Endothelial cell of umbilical vein (primary cell): ENCODE results near the gene FAM83E. TPM values are rescaled to one million over a fixed set of nuclear protein-coding genes. Genes with fewer than 3 reads are reported as not detected.
"Not testable (repeated sequence)": the region's sequence is repeated elsewhere in the genome, so short reads cannot be mapped to it uniquely, and the experiment has no call there.

Experiments used
- BruUV-seq: library from RNA; stranded (reverse); fragments of 400-500 nt; replicated peaks from 2 replicates; lab custom pipeline; 2021; lab: Mats Ljungman, UMichigan
- CTCF ChIA-PET: fragments of 300-600, 350-600 bp; sonication (Branson Sonifier 250); formaldehyde crosslinking; loops from one replicate; lab custom pipeline; 2021; ENCODE audit warnings: antibody characterized with exemption, inconsistent platforms; lab: Charles Lee
- POLR2A ChIA-PET: fragments of 300-600, 350-600 bp; sonication (Branson Sonifier 250); formaldehyde crosslinking; loops from one replicate; lab custom pipeline; 2021; ENCODE audit warnings: antibody characterized with exemption, inconsistent platforms; lab: Charles Lee
- DNase-seq: peaks from one replicate; pipeline ENCODE4 v3.0.0-alpha.2; 2011; ENCODE audit warnings: low read depth, low spot score
- FAIRE-seq: peaks from 2 replicates; lab custom pipeline; 2011; peaks lifted over from hg19 to GRCh38; lab: Jason Lieb, UNC
- H2AFZ ChIP-seq: 2 replicates; pipeline ENCODE4 v1.6.0; 2012; ENCODE audit warnings: low read depth, low read length, control low read depth, inconsistent platforms
- H3K27ac ChIP-seq: 2 replicates; pipeline ENCODE4 v1.5.1; 2011; ENCODE audit warnings: low read depth, mild to moderate bottlenecking, control low read depth, low read length, moderate library complexity; ENCODE audit not compliant: insufficient read depth
- H3K27me3 ChIP-seq, 2 experiments: 2 replicates each; pipeline versions ENCODE4 v1.6.0 to v1.6.1; 2011; ENCODE audit warnings: low read length in 2 of 2, mixed read lengths in 1 of 2; ENCODE audit not compliant: control insufficient read depth in 2 of 2, insufficient read depth in 2 of 2
- H3K36me3 ChIP-seq, 2 experiments: 2 replicates in 1 of 2; 3 replicates in 1 of 2; pipeline ENCODE4 v1.5.1; 2011; ENCODE audit warnings: low read length in 2 of 2, mild to moderate bottlenecking in 1 of 2, moderate library complexity in 1 of 2; ENCODE audit not compliant: control insufficient read depth in 2 of 2, insufficient read depth in 2 of 2; ENCODE audit errors: extremely low read depth in 1 of 2
- H3K4me1 ChIP-seq: 3 replicates; pipeline ENCODE4 v1.5.1; 2011; ENCODE audit warnings: mild to moderate bottlenecking, low read length; ENCODE audit not compliant: control insufficient read depth, insufficient read depth; ENCODE audit errors: extremely low read depth
- H3K4me2 ChIP-seq: 2 replicates; pipeline ENCODE4 v1.6.1; 2011; ENCODE audit warnings: low read length, control low read depth, mixed read lengths; ENCODE audit not compliant: insufficient read depth
- H3K4me3 ChIP-seq, 3 experiments: fragments of 200-600 bp in 1 of 3; sonication (generic), shearing (Covaris generic) in 1 of 3; replicated peaks in 1 of 3; 2 replicates each; pipeline ENCODE4 v1.5.1; 2011 to 2016; ENCODE audit warnings: control low read depth in 3 of 3, low read length in 3 of 3, mild to moderate bottlenecking in 2 of 3, inconsistent platforms in 1 of 3, low read depth in 1 of 3, moderate library complexity in 1 of 3; ENCODE audit not compliant: insufficient read depth in 1 of 3
- H3K79me2 ChIP-seq: 2 replicates; pipeline ENCODE4 v1.6.0; 2012; ENCODE audit warnings: low read length, inconsistent platforms; ENCODE audit not compliant: control insufficient read depth, insufficient read depth
- H3K9ac ChIP-seq: replicated peaks from 2 replicates; pipeline ENCODE3; 2011; ENCODE audit warnings: low read length, control low read depth; ENCODE audit not compliant: insufficient read depth; ENCODE audit errors: extremely low read depth
- H3K9me1 ChIP-seq: replicated peaks from 3 replicates; pipeline ENCODE4 v1.6.0; 2011; ENCODE audit warnings: mild to moderate bottlenecking, low read length; ENCODE audit not compliant: control insufficient read depth, insufficient read depth; ENCODE audit errors: extremely low read depth
- H3K9me3 ChIP-seq: replicated peaks from 2 replicates; pipeline ENCODE4 v1.5.1; 2012; ENCODE audit warnings: low read length, inconsistent platforms; ENCODE audit not compliant: control insufficient read depth, insufficient read depth
- H4K20me1 ChIP-seq: replicated peaks from 2 replicates; pipeline ENCODE3; 2011; ENCODE audit warnings: mild to moderate bottlenecking, low read length; ENCODE audit not compliant: control insufficient read depth, insufficient read depth; ENCODE audit errors: extremely low read depth
- CTCF ChIP-seq, 2 donors: IDR thresholded peaks; 1 replicate in 1 of 2; 2 replicates in 1 of 2; pipeline ENCODE4 v1.5.1; 2011; ENCODE audit warnings: low read length in 2 of 2, mild to moderate bottlenecking in 2 of 2, moderate library complexity in 2 of 2, control low read depth in 1 of 2, inconsistent platforms in 1 of 2, low read depth in 1 of 2; ENCODE audit not compliant: insufficient read depth in 1 of 2; ENCODE audit errors: extremely low read depth in 1 of 2
- EZH2 ChIP-seq: IDR thresholded peaks from 2 replicates; pipeline ENCODE4 v1.6.1; 2012; ENCODE audit warnings: borderline replicate concordance, low read depth, mild to moderate bottlenecking, moderate library complexity, low read length, inconsistent platforms; ENCODE audit not compliant: severe bottlenecking
- FOS ChIP-seq: IDR thresholded peaks from 2 replicates; pipeline ENCODE4 v1.6.1; 2011; ENCODE audit warnings: mild to moderate bottlenecking, low read length, moderate library complexity, borderline replicate concordance; ENCODE audit not compliant: insufficient read depth
- GATA2 ChIP-seq: IDR thresholded peaks from 2 replicates; pipeline ENCODE4 v1.7.0; 2011; ENCODE audit warnings: low read depth, mild to moderate bottlenecking, moderate library complexity, mixed read lengths, low read length; ENCODE audit not compliant: insufficient read length, insufficient read depth
- JUN ChIP-seq: IDR thresholded peaks from 2 replicates; pipeline ENCODE4 v1.6.1; 2011; ENCODE audit warnings: borderline replicate concordance, low read depth; ENCODE audit not compliant: insufficient read length, insufficient read depth
- MAX ChIP-seq: IDR thresholded peaks from 2 replicates; pipeline ENCODE4 v1.6.1; 2011; ENCODE audit not compliant: insufficient read depth, insufficient read length
- MYC ChIP-seq: IDR thresholded peaks from one replicate; pipeline ENCODE4 v1.6.1; 2011; ENCODE audit warnings: mild to moderate bottlenecking, low read depth, low read length
- POLR2A ChIP-seq: IDR thresholded peaks from 2 replicates; pipeline ENCODE4 v1.6.1; 2012; ENCODE audit warnings: low read depth, mild to moderate bottlenecking, control low read depth, low read length
- POLR2AphosphoS5 ChIP-seq: IDR thresholded peaks from 2 replicates; pipeline ENCODE4 v1.6.1; 2012; ENCODE audit warnings: low read depth, mild to moderate bottlenecking, control low read depth, low read length, moderate library complexity; ENCODE audit not compliant: insufficient read depth
- dilution Hi-C: fragments of 300-500 bp; cut with MboI; formaldehyde crosslinking; loops from one replicate; pipeline ENCODE4 v1.15.0; 2019; ENCODE audit warnings: low sequenced_read_pairs; ENCODE audit not compliant: extremely low pct_ligation_motif_present
- intact Hi-C: fragments of 100-400 bp; cut with micrococcal nuclease; formaldehyde crosslinking; loops from one replicate; pipeline ENCODE4 v1.10.0; 2022
- polyA plus RNA-seq, 4 experiments: library from polyadenylated mRNA; depleted of rRNA in 3 of 4; stranded (reverse) in 3 of 4; unstranded in 1 of 4; fragments of >200 nt; gene quantifications; 2 replicates each; pipeline versions ENCODE4 v1.2.1 to v1.2.3, GENCODE V29; 2011 to 2012; ENCODE audit warnings: missing spikeins in 1 of 4
- total RNA-seq: library from RNA; stranded (reverse); gene quantifications from 2 replicates; pipeline ENCODE4 v1.2.3, GENCODE V29; 2021

Gene FAM83E
- total and polyA plus RNA-seq, 2 donors (not counting 3 experiments of a cell fraction or from before 2014, with no cell fraction given) = 0.04 to 1.7 TPM

GRCh38 chr19:48658483-48658882 lies 43.6 kb upstream of the FAM83E start:
- Histone ChIP-seq H3K4me2 (no peak overlapping the region), H3K36me3 (no peaks in the 10 kb centered on the region), H2AFZ (no peak overlapping the region), H3K4me3 (no peak overlapping the region), H3K27me3 (peaks cover 0 to 2% of the 10 kb centered on the region in 2 experiments), H3K4me1 (peaks cover 2% of the 10 kb centered on the region), H3K9ac (no peak overlapping the region), H3K79me2 (no peaks in the 10 kb centered on the region), H3K9me3 (no peaks in the 10 kb centered on the region), H3K27ac (no peak overlapping the region), H3K9me1 (no peaks in the 10 kb centered on the region), H4K20me1 (no peaks in the 10 kb centered on the region)
- DNase-seq (no peak), FAIRE-seq (no peak)
- intact Hi-C loops (no loop called here), dilution Hi-C loops (no loop called here)
- no TSS peak for BruUV-seq
- TF ChIP-seq POLR2A (no peak), FOS (no peak), MAX (no peak), POLR2AphosphoS5 (no peak), GATA2 (no peak), EZH2 (no peak), CTCF (IDR thresholded peaks at IDR 0.05; ENCODE audit: extremely low read depth in 1 of 2, insufficient read depth in 1 of 2, low read depth in 1 of 2, low read length in 2 of 2) (no peak), MYC (no peak), JUN (no peak)
- CTCF ChIA-PET = no interaction called here
- POLR2A ChIA-PET = no interaction called here

GRCh38 chr19:48657828-48658227 lies 43.0 kb upstream of the FAM83E start:
- H3K9ac ChIP-seq, H3K9me3 ChIP-seq, H3K27me3 ChIP-seq, FAIRE-seq, H3K27ac ChIP-seq, H3K4me3 ChIP-seq, H2AFZ ChIP-seq, DNase-seq, H3K79me2 ChIP-seq, H3K4me2 ChIP-seq, BruUV-seq, H3K36me3 ChIP-seq, H3K9me1 ChIP-seq, H4K20me1 ChIP-seq, H3K4me1 ChIP-seq, dilution Hi-C loops, POLR2A ChIA-PET, intact Hi-C loops: not testable (repeated sequence)
- CTCF ChIA-PET = interaction anchor here (0.7 to 1.7 kb wide), 2 partner anchors 12 to 18 kb away, joined by 3 to 16 read pairs; partner anchors contain the start of gene CA11
